Neural cell (in vitro differentiated cells): ENCODE data around the gene ZNF335.

Experiments used
- EP300 ChIP-seq: fragments of 450-650 bp; conservative IDR thresholded peaks from 2 replicates; pipeline ENCODE4 v1.6.1; 2014; ENCODE audit warnings: antibody characterized with exemption, mild to moderate bottlenecking, moderate library complexity; ENCODE audit not compliant: poor library complexity, severe bottlenecking
- EZH2 ChIP-seq: fragments of 200-600, 300-800 bp; shearing (Covaris generic), sonication (generic); IDR thresholded peaks from 2 replicates; pipeline ENCODE4 v1.6.1; 2014; ENCODE audit warnings: antibody characterized with exemption, low read length, borderline replicate concordance, mild to moderate bottlenecking; ENCODE audit not compliant: insufficient read depth, poor library complexity, severe bottlenecking
- MXI1 ChIP-seq: fragments of 450-650 bp; conservative IDR thresholded peaks from 2 replicates; pipeline ENCODE4 v1.6.1; 2014; ENCODE audit warnings: antibody characterized with exemption, mild to moderate bottlenecking; ENCODE audit not compliant: poor library complexity, severe bottlenecking
- POLR2AphosphoS5 ChIP-seq: IDR thresholded peaks from 2 replicates; pipeline ENCODE4 v1.6.1; 2012
- SMC3 ChIP-seq: fragments of 450-650 bp; conservative IDR thresholded peaks from 2 replicates; pipeline ENCODE4 v1.6.1; 2014; ENCODE audit warnings: antibody characterized with exemption, mild to moderate bottlenecking, moderate library complexity; ENCODE audit not compliant: poor library complexity
- TAF1 ChIP-seq: IDR thresholded peaks from 2 replicates; pipeline ENCODE4 v1.6.1; 2012; ENCODE audit warnings: low read depth
- TF ChIP-seq, protein P1 (sequence below): fragments of 450-650 bp; IDR thresholded peaks from 2 replicates; pipeline ENCODE4 v1.5.1; 2014; ENCODE audit warnings: antibody characterized with exemption, mild to moderate bottlenecking, moderate library complexity; ENCODE audit not compliant: poor library complexity, severe bottlenecking

DNA sequence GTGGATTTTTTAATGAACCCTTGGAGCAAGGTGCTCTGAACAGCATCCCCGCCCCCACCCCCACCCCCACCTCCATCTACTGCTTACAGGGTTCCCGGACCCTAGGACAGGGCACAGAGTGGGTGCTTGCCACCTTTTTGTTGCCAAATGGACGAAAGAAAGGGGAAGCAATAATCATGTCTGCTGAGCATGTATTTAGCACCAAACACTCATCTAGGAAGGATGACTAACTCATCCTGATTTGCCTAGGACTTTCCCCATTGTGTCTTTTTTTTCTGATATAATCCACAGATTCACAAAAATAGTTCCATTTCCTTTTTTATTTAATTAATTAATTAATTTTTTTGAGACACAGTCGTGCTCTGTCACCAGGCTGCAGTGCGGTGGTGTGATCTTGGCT, 58.9 kb downstream of the ZNF335 start:
- TF ChIP-seq, protein P1, sequence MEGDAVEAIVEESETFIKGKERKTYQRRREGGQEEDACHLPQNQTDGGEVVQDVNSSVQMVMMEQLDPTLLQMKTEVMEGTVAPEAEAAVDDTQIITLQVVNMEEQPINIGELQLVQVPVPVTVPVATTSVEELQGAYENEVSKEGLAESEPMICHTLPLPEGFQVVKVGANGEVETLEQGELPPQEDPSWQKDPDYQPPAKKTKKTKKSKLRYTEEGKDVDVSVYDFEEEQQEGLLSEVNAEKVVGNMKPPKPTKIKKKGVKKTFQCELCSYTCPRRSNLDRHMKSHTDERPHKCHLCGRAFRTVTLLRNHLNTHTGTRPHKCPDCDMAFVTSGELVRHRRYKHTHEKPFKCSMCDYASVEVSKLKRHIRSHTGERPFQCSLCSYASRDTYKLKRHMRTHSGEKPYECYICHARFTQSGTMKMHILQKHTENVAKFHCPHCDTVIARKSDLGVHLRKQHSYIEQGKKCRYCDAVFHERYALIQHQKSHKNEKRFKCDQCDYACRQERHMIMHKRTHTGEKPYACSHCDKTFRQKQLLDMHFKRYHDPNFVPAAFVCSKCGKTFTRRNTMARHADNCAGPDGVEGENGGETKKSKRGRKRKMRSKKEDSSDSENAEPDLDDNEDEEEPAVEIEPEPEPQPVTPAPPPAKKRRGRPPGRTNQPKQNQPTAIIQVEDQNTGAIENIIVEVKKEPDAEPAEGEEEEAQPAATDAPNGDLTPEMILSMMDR, result no peak
- no peak for TF ChIP-seq POLR2AphosphoS5
- no peak for TF ChIP-seq EP300
- no peak for TF ChIP-seq TAF1
- TF ChIP-seq EZH2, result no peak
- no peak for TF ChIP-seq MXI1
- TF ChIP-seq SMC3, result no peak
